Left cardiac atrium (tissue), 4 donors: ENCODE data around the gene BAIAP2. TPM values are rescaled to one million over a fixed set of nuclear protein-coding genes. Genes with fewer than 3 reads are reported as not detected.
A peak's percentile ranks its signal among the peaks of the same experiment; 100 is the strongest.
"Not testable (repeated sequence)": the region's sequence is repeated elsewhere in the genome, so short reads cannot be mapped to it uniquely, and the experiment has no call there.

Source experiments
- ATAC-seq, 2 donors: fragments of 200-7000 bp; cut with Tn5 transposase; one replicate each; pipeline ENCODE4 v1.9.1; 2020; ENCODE audit warnings: mild to moderate bottlenecking in 2 of 2, moderate library complexity in 2 of 2
- DNase-seq: peaks from one replicate; pipeline ENCODE4 v3.0.0-alpha.2; 2020
- intact Hi-C, 2 donors: fragments of 100-400 bp; cut with DNase I; formaldehyde crosslinking; loops; one replicate each; pipeline versions ENCODE4 v1.14.1 to v1.15.1; 2022 to 2023
- total RNA-seq, 2 donors: library from RNA; stranded (reverse); fragmentation: NEBNext Ultra II Directional; extraction: Animal tissue kit (Norgen Biotek cat#: 25700); gene quantifications; one replicate each; pipeline ENCODE4 v1.2.1, GENCODE V29; 2021
- donor health status: DM: no; HTN: yes; CAD: no.
- donor health status: DM: no; HTN: yes; CAD: no; lungs with severe emphysema.
- donor health status: DM: yes; HTN: yes; CAD: no.
- donor health status: Dilated cardiomyopathy.

Gene BAIAP2
- total RNA-seq, 2 donors from 2014 or later, result 32.8 to 38.0 TPM

- DNase-seq, result no peak
- intact Hi-C loops, result no loop called here
- no peak for ATAC-seq
These were observed 15.1 kb upstream of the BAIAP2 start for GRCh38 chr17:81019563-81020442.

GRCh38 chr17:81020443-81020766 is 14.5 kb upstream of the BAIAP2 start:
- DNase-seq (no peak), ATAC-seq (no peak)
- intact Hi-C loops, result no loop called here

- DNase-seq (peak; percentile 70), ATAC-seq (peak; percentile 77 to 85)
- intact Hi-C loops, result no loop called here
These were observed 14.0 kb upstream of the BAIAP2 start for GRCh38 chr17:81020767-81021497.

GRCh38 chr17:81021531-81022343 is 13.2 kb upstream of the BAIAP2 start:
- intact Hi-C loops, result loop anchor here in 1 of 2 donors (2.0 kb wide), 1 partner anchor 75 kb away; no protein-coding TSS in a partner anchor
- DNase-seq, result no peak
- ATAC-seq, result no peak

- intact Hi-C loops, result loop anchor here in 1 of 2 donors (2.0 kb wide), 1 partner anchor 74 kb away; no protein-coding TSS in a partner anchor
- no peak for DNase-seq
- no peak for ATAC-seq
These were observed 12.6 kb upstream of the BAIAP2 start for GRCh38 chr17:81022344-81022676.

GRCh38 chr17:81025065-81025740 is 9.7 kb upstream of the BAIAP2 start:
- intact Hi-C loops, result loop anchor here in 1 of 2 donors (5.0 kb wide), 1 partner anchor 77 kb away; no protein-coding TSS in a partner anchor
- no peak for ATAC-seq
- no peak for DNase-seq

- ATAC-seq (no peak), DNase-seq (no peak)
- intact Hi-C loops, result loop anchor here in 1 of 2 donors (5.0 kb wide), 1 partner anchor 77 kb away; no protein-coding TSS in a partner anchor
These were observed 9.2 kb upstream of the BAIAP2 start for GRCh38 chr17:81025741-81026129.

- intact Hi-C loops, result loop anchor here in 1 of 2 donors (5.0 kb wide), 1 partner anchor 76 kb away; no protein-coding TSS in a partner anchor
- no peak for ATAC-seq
- no peak for DNase-seq
These were observed 8.5 kb upstream of the BAIAP2 start for GRCh38 chr17:81026266-81027036.

- DNase-seq, result no peak
- intact Hi-C loops, result loop anchor here in 1 of 2 donors (5.0 kb wide), 1 partner anchor 75 kb away; no protein-coding TSS in a partner anchor
- no peak for ATAC-seq
These were observed 7.9 kb upstream of the BAIAP2 start for GRCh38 chr17:81027038-81027437.

- no peak for DNase-seq
- intact Hi-C loops, result loop anchor here in 1 of 2 donors (5.0 kb wide), 1 partner anchor 74 kb away; no protein-coding TSS in a partner anchor
- no peak for ATAC-seq
These were observed 7.1 kb upstream of the BAIAP2 start for GRCh38 chr17:81027591-81028505.

- intact Hi-C loops, result loop anchor here in 1 of 2 donors (5.0 kb wide), 1 partner anchor 74 kb away; no protein-coding TSS in a partner anchor
- DNase-seq, result no peak
- ATAC-seq, result no peak
These were observed 6.5 kb upstream of the BAIAP2 start for GRCh38 chr17:81028506-81028858.

- ATAC-seq (no peak), DNase-seq (no peak)
- intact Hi-C loops, result loop anchor here in 1 of 2 donors (5.0 kb wide), 1 partner anchor 72 kb away; no protein-coding TSS in a partner anchor
These were observed 5.1 kb upstream of the BAIAP2 start for GRCh38 chr17:81029859-81030258.

- intact Hi-C loops, DNase-seq, ATAC-seq: not testable (repeated sequence)
These were observed 4.6 kb upstream of the BAIAP2 start for GRCh38 chr17:81030312-81030711.

GRCh38 chr17:81030741-81031565 is 4.0 kb upstream of the BAIAP2 start:
- ATAC-seq (peak; percentile 30 to 47), DNase-seq (peak; percentile 72)
- intact Hi-C loops, result no loop called here

GRCh38 chr17:81031566-81032550 is 3.1 kb upstream of the BAIAP2 start:
- ATAC-seq, result no peak
- DNase-seq, result no peak
- intact Hi-C loops, result no loop called here
